Breast epithelium (tissue), 4 donors: Measurements from ENCODE around the gene LTBP2. TPM values are rescaled to one million over a fixed set of nuclear protein-coding genes. Genes with fewer than 3 reads are reported as not detected.

Experiments
- DNase-seq, 2 donors: peaks; one replicate each; pipeline ENCODE4 v3.0.0-alpha.2; 2019; ENCODE audit warnings: low spot score in 2 of 2
- H3K27ac ChIP-seq, 2 donors: fragments of 200-600 bp; sonication (generic) in 1 of 2; one replicate each; pipeline ENCODE4 v1.5.1; 2016 to 2019; ENCODE audit warnings: mild to moderate bottlenecking in 1 of 2
- H3K27me3 ChIP-seq, 2 donors: fragments of 200-600 bp; sonication (generic) in 1 of 2; one replicate each; pipeline versions ENCODE4 v1.5.1 to v1.6.0; 2017 to 2019; ENCODE audit warnings: control low read depth in 1 of 2, mild to moderate bottlenecking in 1 of 2
- H3K36me3 ChIP-seq: fragments of 200-600 bp; one replicate; pipeline ENCODE4 v1.5.1; 2019
- H3K4me1 ChIP-seq, 2 donors: fragments of 200-600 bp; sonication (generic); one replicate each; pipeline ENCODE4 v1.5.1; 2016 to 2019; ENCODE audit warnings: control low read depth in 1 of 2
- H3K4me3 ChIP-seq, 3 donors: fragments of 200-600 bp; sonication (generic); 1 replicate in 2 of 3; 2 replicates in 1 of 3; pipeline ENCODE4 v1.5.1; 2016 to 2019; ENCODE audit warnings: mild to moderate bottlenecking in 3 of 3, moderate library complexity in 2 of 3
- H3K9me3 ChIP-seq, 2 donors: fragments of 200-600 bp; sonication (generic) in 1 of 2; one replicate each; pipeline ENCODE4 v1.5.1; 2016 to 2019; ENCODE audit warnings: control low read depth in 1 of 2
- POLR2A ChIP-seq: fragments of 450-650 bp; IDR thresholded peaks from one replicate; pipeline ENCODE4 v1.6.1; 2016; ENCODE audit warnings: antibody characterized with exemption, mild to moderate bottlenecking, moderate library complexity
- POLR2AphosphoS5 ChIP-seq, 3 donors: sonication (generic); formaldehyde crosslinking; IDR thresholded peaks; one replicate each; pipeline ENCODE4 v1.6.1; 2017; ENCODE audit warnings: antibody characterized with exemption in 3 of 3
- intact Hi-C: fragments of 100-400 bp; cut with DNase I; formaldehyde crosslinking; loops from one replicate; pipeline ENCODE4 v1.15.1; 2023; ENCODE audit warnings: low total_unique reads
- total RNA-seq, 3 donors: library from RNA; depleted of rRNA; stranded (reverse); fragments of >200 nt; gene quantifications; one replicate each; pipeline ENCODE4 v1.1.0, GENCODE V29; 2016
- TF ChIP-seq, protein P1 (sequence below), 3 donors: fragments of 450-650 bp; IDR thresholded peaks; one replicate each; pipeline ENCODE4 v1.5.1; 2016 to 2017; ENCODE audit warnings: antibody characterized with exemption in 3 of 3, mild to moderate bottlenecking in 3 of 3, moderate library complexity in 3 of 3

Gene LTBP2
- total RNA-seq, 3 donors from 2014 or later: 34.7 to 91.1 (median 79.0) TPM

DNA sequence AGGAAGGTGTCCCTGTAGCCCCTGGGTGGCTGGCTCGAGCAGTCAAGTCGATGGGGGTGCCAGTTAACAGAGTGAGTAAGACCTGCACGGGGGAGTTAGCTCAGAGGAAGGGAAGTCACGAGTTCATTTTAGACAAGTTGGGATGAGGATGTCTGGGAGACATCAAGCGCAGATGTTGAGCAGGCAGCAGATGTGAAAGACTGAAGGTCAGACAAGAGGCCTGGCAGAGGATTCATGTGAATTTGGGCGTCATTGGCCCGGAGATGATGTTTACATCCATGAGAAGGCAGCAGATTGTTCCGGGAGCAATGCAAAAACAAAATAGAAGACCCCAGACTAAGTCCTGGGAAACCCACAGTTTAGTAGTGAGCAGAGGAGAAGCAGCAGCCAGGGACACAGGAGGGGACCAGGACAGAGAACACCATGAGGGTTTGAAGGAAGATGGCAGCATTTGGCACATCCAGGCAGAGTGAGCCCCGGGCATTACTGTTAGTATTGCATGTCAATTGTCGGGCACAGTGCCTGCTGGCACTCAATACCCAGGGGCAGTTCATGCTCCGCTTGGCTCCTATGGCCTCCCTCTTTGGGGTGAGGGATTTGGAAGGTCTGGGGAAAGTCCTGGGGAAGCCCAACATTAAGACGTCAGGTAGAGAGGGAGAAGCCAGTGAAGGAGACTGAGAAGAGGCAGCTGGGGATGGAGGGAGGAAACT lies 15.1 kb downstream of the LTBP2 start:
- Histone ChIP-seq H3K27me3 (no peaks in the 10 kb centered on the region), H3K4me1 (peaks cover 0 to 31% of the 10 kb centered on the region in 2 donors), H3K9me3 (no peaks in the 10 kb centered on the region), H3K4me3 (no peak overlapping the region), H3K36me3 (no peaks in the 10 kb centered on the region), H3K27ac (peak overlapping the region; percentile 5 to 70)
- intact Hi-C loops: no loop called here
- no peak for DNase-seq
- TF ChIP-seq POLR2AphosphoS5 (IDR thresholded peaks at IDR 0.05) (no peak), POLR2A (no peak)
- TF ChIP-seq, protein P1, sequence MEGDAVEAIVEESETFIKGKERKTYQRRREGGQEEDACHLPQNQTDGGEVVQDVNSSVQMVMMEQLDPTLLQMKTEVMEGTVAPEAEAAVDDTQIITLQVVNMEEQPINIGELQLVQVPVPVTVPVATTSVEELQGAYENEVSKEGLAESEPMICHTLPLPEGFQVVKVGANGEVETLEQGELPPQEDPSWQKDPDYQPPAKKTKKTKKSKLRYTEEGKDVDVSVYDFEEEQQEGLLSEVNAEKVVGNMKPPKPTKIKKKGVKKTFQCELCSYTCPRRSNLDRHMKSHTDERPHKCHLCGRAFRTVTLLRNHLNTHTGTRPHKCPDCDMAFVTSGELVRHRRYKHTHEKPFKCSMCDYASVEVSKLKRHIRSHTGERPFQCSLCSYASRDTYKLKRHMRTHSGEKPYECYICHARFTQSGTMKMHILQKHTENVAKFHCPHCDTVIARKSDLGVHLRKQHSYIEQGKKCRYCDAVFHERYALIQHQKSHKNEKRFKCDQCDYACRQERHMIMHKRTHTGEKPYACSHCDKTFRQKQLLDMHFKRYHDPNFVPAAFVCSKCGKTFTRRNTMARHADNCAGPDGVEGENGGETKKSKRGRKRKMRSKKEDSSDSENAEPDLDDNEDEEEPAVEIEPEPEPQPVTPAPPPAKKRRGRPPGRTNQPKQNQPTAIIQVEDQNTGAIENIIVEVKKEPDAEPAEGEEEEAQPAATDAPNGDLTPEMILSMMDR (IDR thresholded peaks at IDR 0.05): no peak

- DNase-seq: no peak
- Histone ChIP-seq H3K36me3 (no peaks in the 10 kb centered on the region), H3K9me3 (no peaks in the 10 kb centered on the region), H3K27me3 (no peaks in the 10 kb centered on the region), H3K4me3 (peak overlapping the region in 1 of 3 donors; percentile 37), H3K27ac (peak overlapping the region; percentile 67 to 90), H3K4me1 (peaks cover 0 to 31% of the 10 kb centered on the region in 2 donors)
- intact Hi-C loops: no loop called here
- peak in 1 of 3 donors; percentile 78 for TF ChIP-seq POLR2AphosphoS5 (IDR thresholded peaks at IDR 0.05)
- TF ChIP-seq POLR2A: no peak
Observed at GRCh38 chr14:74595006-74595735, 16.9 kb downstream of the LTBP2 start.

GRCh38 chr14:74594606-74595005 lies 17.4 kb downstream of the LTBP2 start:
- no peaks in the 10 kb centered on the region for H3K36me3 ChIP-seq
- peaks cover 0 to 31% of the 10 kb centered on the region in 2 donors for H3K4me1 ChIP-seq
- intact Hi-C loops: loop anchor here (5.0 kb wide), 1 partner anchor 412 kb away; no protein-coding TSS in a partner anchor
- peak overlapping the region in 1 of 3 donors; percentile 37 for H3K4me3 ChIP-seq
- no peaks in the 10 kb centered on the region for H3K27me3 ChIP-seq
- TF ChIP-seq POLR2AphosphoS5 (IDR thresholded peaks at IDR 0.05) (no peak), POLR2A (no peak)
- TF ChIP-seq, protein P1 (IDR thresholded peaks at IDR 0.05): no peak
- DNase-seq: no peak
- H3K27ac ChIP-seq: peak overlapping the region; percentile 67 to 90
- H3K9me3 ChIP-seq: no peaks in the 10 kb centered on the region

DNA sequence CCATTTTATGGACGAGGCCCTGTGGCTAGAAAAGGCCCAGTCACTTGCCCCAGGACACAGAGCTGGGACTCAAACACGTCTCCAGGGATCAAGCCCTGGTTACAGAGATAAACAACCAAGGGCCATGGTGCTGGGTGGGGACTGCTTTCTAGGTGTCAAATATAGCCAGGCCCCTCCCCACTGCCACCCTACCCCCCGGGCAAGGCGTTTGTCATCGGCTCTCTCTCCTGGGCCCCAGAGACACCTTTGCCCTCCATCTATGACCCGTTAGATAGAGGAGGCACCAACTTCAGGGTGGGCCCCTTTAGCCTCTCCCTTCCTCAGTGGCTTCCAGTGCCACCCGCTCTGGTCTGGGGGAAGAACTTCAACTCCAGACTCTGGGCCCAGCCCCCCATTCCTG lies 18.0 kb downstream of the LTBP2 start:
- intact Hi-C loops: loop anchor here (5.0 kb wide), 1 partner anchor 412 kb away; no protein-coding TSS in a partner anchor

GRCh38 chr14:74593241-74593953 lies 18.6 kb downstream of the LTBP2 start:
- H3K9me3 ChIP-seq: no peaks in the 10 kb centered on the region
- peaks cover 0 to 23% of the 10 kb centered on the region in 2 donors for H3K4me1 ChIP-seq
- no peak for DNase-seq
- no peak for TF ChIP-seq POLR2AphosphoS5 (IDR thresholded peaks at IDR 0.05)
- TF ChIP-seq, protein P1 (IDR thresholded peaks at IDR 0.05): no peak
- no peak for TF ChIP-seq POLR2A
- no peaks in the 10 kb centered on the region for H3K27me3 ChIP-seq
- no peaks in the 10 kb centered on the region for H3K36me3 ChIP-seq
- peak overlapping the region; percentile 67 to 90 for H3K27ac ChIP-seq
- H3K4me3 ChIP-seq: no peak overlapping the region
- intact Hi-C loops: loop anchor here (5.0 kb wide), 1 partner anchor 411 kb away; no protein-coding TSS in a partner anchor

More for the DNA sequence above, 18.0 kb downstream of the LTBP2 start:
- H3K4me1 ChIP-seq: peaks cover 0 to 26% of the 10 kb centered on the region in 2 donors
- no peaks in the 10 kb centered on the region for H3K36me3 ChIP-seq
- no peak for TF ChIP-seq POLR2AphosphoS5 (IDR thresholded peaks at IDR 0.05)
- TF ChIP-seq POLR2A: no peak
- TF ChIP-seq, protein P1 (IDR thresholded peaks at IDR 0.05): no peak
- DNase-seq: no peak
- H3K4me3 ChIP-seq: no peak overlapping the region
- no peaks in the 10 kb centered on the region for H3K9me3 ChIP-seq
- no peaks in the 10 kb centered on the region for H3K27me3 ChIP-seq
- H3K27ac ChIP-seq: peak overlapping the region; percentile 67 to 90
